ENCODE results near the gene RAD51B. TPM values are rescaled to one million over a fixed set of nuclear protein-coding genes. Genes with fewer than 3 reads are reported as not detected.
A peak's percentile ranks its signal among the peaks of the same experiment; 100 is the strongest.

The RAD51B gene
- total RNA-seq, 2 donors from 2014 or later: 31.1 to 67.3 TPM

DNA sequence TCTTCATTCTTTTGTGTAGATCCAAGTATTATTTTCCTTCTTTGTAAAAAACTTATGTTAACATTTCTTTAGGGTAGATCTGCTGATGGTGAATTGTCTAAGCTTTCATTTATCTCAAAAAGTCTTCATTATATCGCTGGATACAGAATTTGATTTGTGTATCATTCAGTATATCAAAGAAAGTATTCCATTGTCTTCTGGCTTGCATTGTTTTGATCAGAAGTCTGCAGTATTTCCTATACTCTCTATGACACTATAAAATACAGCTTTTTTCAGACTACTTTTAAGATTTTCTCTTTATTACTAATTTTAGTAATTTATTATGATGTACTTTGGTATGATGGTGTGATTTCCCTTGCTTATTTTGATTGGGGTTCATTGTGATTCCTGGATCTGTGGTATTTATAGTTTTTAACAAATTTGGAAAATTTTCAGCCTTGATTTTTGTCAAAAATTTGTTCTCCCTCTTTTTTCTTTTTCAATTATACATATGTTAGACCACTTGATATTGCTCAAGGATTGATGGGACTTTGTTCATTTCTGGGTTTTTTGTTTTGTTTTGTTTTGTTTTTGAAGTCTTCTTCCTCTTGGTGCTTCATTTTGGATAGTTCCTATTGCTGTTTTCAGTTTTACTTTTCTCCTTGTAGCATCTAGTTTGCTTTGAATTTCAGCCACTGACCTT, 796.8 kb downstream of the RAD51B start:
- Mint-ChIP-seq H3K36me3 (peaks cover 40% of the 10 kb centered on the region), H3K4me3 (no peak overlapping the region), H3K27me3 (no peaks in the 10 kb centered on the region), H3K9me3 (peaks cover 16% of the 10 kb centered on the region), H3K4me1 (ENCODE audit: low read depth in 2 of 2) (no peaks in the 10 kb centered on the region), H3K27ac (no peak overlapping the region)
- no peak for ATAC-seq
- DNase-seq (ENCODE audit: low spot score): no peak

DNA sequence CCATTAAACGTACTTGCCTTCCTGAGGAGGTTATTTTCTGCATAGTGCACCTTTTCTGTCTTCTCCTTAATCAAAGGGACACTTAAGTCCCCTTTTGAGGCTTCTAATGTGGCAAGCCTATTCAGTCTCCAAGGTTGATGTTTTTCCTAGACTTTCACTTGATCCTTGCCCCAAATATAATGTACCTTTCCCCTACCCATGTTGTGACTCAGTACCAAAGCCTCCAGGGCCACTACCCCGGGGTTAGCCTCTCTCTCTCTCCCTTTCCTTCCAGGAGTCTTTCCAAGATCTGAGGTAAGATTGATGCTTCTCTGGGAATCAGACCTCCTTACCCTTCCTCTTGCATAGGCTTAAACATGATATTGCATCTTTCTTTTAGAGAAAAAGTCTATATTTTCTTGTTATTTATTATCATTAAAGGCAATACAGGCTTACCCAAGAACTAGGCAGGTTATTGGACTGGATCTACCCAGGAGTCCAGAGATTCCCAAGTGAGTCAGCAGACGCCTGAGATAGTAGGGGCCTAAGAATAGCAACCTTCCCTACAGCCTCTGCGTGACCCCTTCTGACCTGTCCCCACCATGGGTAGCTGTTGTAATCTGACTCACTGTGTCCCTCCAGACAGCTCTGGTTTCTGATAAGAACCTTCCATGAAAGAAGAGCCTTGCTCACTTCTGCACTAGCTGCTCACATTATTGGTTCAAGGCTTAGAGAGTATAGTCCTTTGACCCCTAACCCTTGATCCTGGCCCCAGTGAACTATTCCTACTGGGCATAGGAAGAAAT, 800.4 kb downstream of the RAD51B start:
- Mint-ChIP-seq H3K27me3 (no peaks in the 10 kb centered on the region), H3K27ac (no peak overlapping the region), H3K36me3 (peaks cover 24% of the 10 kb centered on the region), H3K4me3 (no peak overlapping the region), H3K9me3 (peaks cover 16% of the 10 kb centered on the region), H3K4me1 (ENCODE audit: low read depth in 2 of 2) (no peaks in the 10 kb centered on the region)
- ATAC-seq (no peak), DNase-seq (ENCODE audit: low spot score) (no peak)

DNA sequence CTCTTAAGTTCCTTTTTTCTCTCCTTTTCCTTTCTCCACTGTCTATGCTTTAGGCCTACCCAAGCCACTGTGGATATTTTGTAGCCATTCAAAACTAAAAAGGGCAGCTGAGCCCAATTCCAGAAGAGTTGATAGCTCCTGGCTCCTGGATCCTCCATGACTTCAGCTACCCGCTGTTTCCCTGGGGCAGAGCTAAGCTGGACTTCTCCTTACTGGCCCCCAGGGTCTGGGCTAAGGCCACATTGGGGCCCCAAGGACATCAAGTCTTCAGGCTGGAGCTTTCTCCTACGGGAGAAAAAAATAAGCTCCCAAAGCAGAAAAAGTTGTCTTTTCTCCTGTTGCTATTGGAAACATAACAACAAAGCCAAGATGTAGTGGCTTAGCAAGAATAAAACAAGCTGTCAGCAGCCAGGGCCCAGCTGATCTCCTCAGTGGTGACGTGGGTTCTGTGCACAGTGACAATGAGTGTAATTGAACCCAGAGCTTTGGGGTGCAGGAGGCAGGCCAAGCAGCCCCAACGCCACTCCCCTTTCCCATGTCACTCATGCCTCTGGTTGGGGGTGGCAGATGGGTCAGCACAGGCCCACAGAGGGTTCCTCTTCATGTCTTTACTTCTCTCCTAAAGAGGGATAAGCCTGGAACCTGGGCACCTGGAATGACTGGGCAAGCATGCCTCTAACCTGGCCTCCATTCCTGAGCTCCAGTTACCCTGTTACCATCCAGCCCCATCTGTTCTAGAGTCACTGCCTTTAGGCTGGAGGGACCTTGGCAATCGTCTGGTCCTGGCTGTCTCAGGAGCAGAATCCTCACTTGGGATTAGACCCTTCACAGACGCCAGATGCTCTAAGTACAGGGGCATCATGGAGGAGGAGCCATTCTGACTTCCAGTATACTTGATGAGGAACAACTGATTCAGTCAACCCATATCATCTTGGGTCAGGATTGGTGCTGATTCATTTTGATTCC, 802.1 kb downstream of the RAD51B start:
- Mint-ChIP-seq H3K4me1 (ENCODE audit: low read depth in 2 of 2) (peaks cover 0 to 3% of the 10 kb centered on the region in 2 donors), H3K9me3 (peaks cover 8% of the 10 kb centered on the region), H3K4me3 (no peak overlapping the region), H3K27ac (no peak overlapping the region), H3K36me3 (peaks cover 13% of the 10 kb centered on the region), H3K27me3 (peaks cover 0 to 2% of the 10 kb centered on the region in 2 donors)
- DNase-seq (ENCODE audit: low spot score): no peak
- no peak for ATAC-seq

GRCh38 chr14:68622856-68623255, 803.3 kb downstream of the RAD51B start:
- H3K36me3 Mint-ChIP-seq: peaks cover 7% of the 10 kb centered on the region
- H3K9me3 Mint-ChIP-seq: peaks cover 4% of the 10 kb centered on the region
- H3K4me3 Mint-ChIP-seq: no peak overlapping the region
- peaks cover 0 to 8% of the 10 kb centered on the region in 2 donors for H3K4me1 Mint-ChIP-seq (ENCODE audit: low read depth in 2 of 2)
- DNase-seq (ENCODE audit: low spot score): no peak
- peaks cover 0 to 2% of the 10 kb centered on the region in 2 donors for H3K27me3 Mint-ChIP-seq
- no peak for ATAC-seq
- H3K27ac Mint-ChIP-seq: no peak overlapping the region

DNA sequence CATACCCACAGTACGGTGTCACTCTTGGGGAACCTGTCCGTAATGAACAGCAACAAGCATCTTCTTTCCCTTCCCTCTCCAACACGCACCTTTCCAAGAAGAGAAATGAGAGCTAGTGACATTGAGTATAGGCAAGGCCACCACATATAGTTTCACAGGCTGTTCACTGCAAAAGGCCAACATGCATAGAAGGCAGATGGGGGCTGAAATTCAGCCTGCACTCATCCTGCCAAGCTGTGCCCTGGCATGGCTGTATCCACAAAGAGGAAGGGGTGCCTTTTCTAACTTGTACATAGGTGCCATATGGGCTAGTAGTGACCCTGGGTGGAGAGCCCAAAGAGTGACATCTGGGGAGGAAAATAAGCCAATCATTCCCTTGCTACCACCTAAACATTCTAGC, 803.7 kb downstream of the RAD51B start:
- Mint-ChIP-seq H3K27ac (no peak overlapping the region), H3K36me3 (peaks cover 4% of the 10 kb centered on the region), H3K4me3 (no peak overlapping the region), H3K9me3 (peaks cover 3% of the 10 kb centered on the region), H3K27me3 (peaks cover 0 to 2% of the 10 kb centered on the region in 2 donors), H3K4me1 (ENCODE audit: low read depth in 2 of 2) (peaks cover 0 to 10% of the 10 kb centered on the region in 2 donors)
- no peak for DNase-seq (ENCODE audit: low spot score)
- ATAC-seq: no peak

DNA sequence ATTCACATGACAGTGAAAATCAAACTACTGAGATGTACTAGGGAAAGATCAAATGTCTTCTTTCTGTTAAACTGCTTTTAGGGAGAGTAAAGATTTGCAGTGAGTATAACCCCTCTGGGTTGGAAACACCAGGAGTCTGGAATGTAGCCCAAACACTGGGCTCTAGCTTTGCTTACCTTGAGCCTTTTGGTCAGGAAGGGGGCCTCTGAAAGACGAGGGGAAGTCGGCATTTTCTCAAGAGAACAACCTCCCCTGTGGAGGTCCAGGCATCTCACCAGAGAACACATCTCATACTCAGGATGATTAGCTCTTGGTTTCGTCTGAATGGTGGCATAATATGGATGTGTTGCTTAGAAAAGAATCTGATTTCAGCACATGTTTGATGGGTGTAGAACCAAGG, 804.2 kb downstream of the RAD51B start:
- Mint-ChIP-seq H3K4me3 (no peak overlapping the region), H3K27me3 (peaks cover 0 to 2% of the 10 kb centered on the region in 2 donors), H3K9me3 (no peaks in the 10 kb centered on the region), H3K36me3 (no peaks in the 10 kb centered on the region), H3K27ac (no peak overlapping the region), H3K4me1 (ENCODE audit: low read depth in 2 of 2) (peaks cover under 1 to 13% of the 10 kb centered on the region in 2 donors)
- ATAC-seq (no peak), DNase-seq (ENCODE audit: low spot score) (no peak)

- DNase-seq (ENCODE audit: low spot score) (no peak), ATAC-seq (no peak)
- H3K9me3 Mint-ChIP-seq: no peaks in the 10 kb centered on the region
- H3K4me1 Mint-ChIP-seq (ENCODE audit: low read depth in 2 of 2): peaks cover 5 to 16% of the 10 kb centered on the region in 2 donors
- no peaks in the 10 kb centered on the region for H3K36me3 Mint-ChIP-seq
- H3K4me3 Mint-ChIP-seq: no peak overlapping the region
- H3K27ac Mint-ChIP-seq: no peak overlapping the region
- peaks cover 0 to 2% of the 10 kb centered on the region in 2 donors for H3K27me3 Mint-ChIP-seq
Measured at GRCh38 chr14:68624541-68625220, 805.1 kb downstream of the RAD51B start.

DNA sequence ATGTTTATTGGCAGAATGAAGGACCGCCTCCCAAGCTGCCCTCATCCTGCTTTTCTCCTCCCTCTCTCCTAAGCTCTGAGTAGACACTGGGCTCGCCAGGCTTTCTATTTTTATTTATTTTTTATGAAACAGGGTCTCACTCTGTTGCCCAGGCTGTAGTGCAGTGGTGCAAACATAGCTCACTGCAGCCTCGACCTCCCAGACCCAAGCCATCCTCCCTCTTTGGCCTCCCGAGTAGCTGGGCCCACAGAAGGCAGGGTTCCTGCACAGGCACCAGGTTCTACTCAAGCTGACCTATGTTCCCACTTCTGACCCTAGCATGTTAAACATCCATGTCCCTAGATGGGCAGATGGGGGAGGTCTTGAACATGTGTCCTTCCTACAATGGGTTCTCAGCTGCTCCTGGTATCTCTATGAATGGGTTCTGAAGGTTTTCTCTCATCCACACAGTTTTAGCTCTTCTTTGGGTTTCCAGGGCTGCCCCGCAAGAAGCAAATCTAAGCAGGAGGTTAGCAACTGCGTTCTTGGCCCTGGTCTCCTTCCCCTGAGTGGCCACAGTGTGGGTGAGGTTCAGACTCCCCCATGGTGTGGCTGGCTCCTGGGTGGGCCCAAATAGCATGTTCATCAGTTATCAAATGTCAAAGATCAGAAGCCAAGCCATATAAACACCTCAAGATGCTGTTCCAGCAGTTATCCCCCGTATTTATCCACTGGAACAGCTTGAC, 805.9 kb downstream of the RAD51B start:
- peaks cover 0 to 2% of the 10 kb centered on the region in 2 donors for H3K27me3 Mint-ChIP-seq
- H3K9me3 Mint-ChIP-seq: no peaks in the 10 kb centered on the region
- no peak overlapping the region for H3K27ac Mint-ChIP-seq
- no peak overlapping the region for H3K4me3 Mint-ChIP-seq
- peaks cover 5 to 16% of the 10 kb centered on the region in 2 donors for H3K4me1 Mint-ChIP-seq (ENCODE audit: low read depth in 2 of 2)
- ATAC-seq: no peak
- no peaks in the 10 kb centered on the region for H3K36me3 Mint-ChIP-seq
- no peak for DNase-seq (ENCODE audit: low spot score)

DNA sequence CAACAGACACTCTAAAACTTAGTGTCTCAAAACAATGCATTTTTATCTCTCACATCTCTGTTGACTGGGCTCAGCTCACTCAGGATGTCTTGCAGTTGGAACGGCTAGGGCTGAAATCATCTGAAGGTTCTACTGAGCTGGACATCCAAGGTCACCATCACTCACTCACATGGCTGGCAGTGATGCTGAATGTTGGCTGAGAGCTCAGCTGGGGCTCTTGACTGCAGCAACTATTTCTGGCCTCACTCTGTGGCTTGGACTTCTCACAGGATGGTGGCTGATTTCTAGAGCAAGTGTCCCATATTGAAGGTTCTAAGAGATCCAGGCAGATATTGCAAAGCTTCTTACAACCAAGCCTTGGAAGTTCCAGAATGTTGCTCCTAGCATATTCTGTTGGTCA, 806.8 kb downstream of the RAD51B start:
- peaks cover 5 to 16% of the 10 kb centered on the region in 2 donors for H3K4me1 Mint-ChIP-seq (ENCODE audit: low read depth in 2 of 2)
- DNase-seq (ENCODE audit: low spot score): no peak
- ATAC-seq: no peak
- no peaks in the 10 kb centered on the region for H3K9me3 Mint-ChIP-seq
- no peak overlapping the region for H3K27ac Mint-ChIP-seq
- no peak overlapping the region for H3K4me3 Mint-ChIP-seq
- peaks cover 0 to 2% of the 10 kb centered on the region in 2 donors for H3K27me3 Mint-ChIP-seq
- H3K36me3 Mint-ChIP-seq: no peaks in the 10 kb centered on the region

DNA sequence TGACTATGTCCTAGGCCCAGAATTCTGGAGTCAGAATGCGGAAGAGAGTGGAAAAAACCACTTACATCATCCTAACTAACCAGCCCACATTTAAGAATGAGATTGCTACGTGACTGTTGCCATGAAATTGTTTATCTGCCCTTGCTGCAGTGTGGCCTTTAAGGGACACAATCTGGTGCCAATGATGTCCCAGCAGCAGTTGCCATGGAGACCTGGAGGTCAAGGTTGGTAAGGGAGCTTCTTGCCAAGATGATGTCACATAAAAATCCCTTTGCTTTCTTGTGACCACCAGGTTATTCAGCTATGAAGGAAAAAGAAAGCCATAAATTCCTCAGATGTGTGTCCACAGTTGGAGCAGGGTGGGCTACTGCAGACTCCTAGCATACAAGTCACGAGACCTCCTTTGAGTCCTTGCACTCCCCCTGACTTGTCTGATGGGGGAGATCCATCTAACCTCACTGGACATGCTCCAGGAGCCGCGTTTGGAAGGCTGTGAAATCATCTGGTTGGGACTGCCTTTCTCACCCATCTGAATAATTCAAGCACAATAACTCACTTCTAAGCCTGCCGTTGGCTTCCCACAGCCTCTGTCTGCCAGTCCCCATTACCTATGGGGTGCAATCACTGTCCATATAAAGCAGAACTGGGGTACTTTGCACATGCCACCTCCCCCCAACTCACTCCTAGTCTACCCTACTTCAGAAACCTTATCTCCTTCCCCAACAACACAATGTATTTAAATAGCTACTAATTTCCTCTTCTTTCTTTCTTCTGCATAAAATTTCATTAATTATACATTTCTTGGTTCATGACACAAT, 807.7 kb downstream of the RAD51B start:
- H3K4me3 Mint-ChIP-seq: no peak overlapping the region
- no peak for ATAC-seq

GRCh38 chr14:68627868-68628604, 808.5 kb downstream of the RAD51B start:
- H3K4me3 Mint-ChIP-seq: peak overlapping the region; percentile 55
- H3K4me1 Mint-ChIP-seq (ENCODE audit: low read depth in 2 of 2): peaks cover 5 to 16% of the 10 kb centered on the region in 2 donors
- H3K9me3 Mint-ChIP-seq: no peaks in the 10 kb centered on the region
- DNase-seq (ENCODE audit: low spot score): no peak
- H3K27me3 Mint-ChIP-seq: peaks cover 0 to 2% of the 10 kb centered on the region in 2 donors
- ATAC-seq: peak; percentile 42 to 71
- no peaks in the 10 kb centered on the region for H3K36me3 Mint-ChIP-seq
- peak overlapping the region in 1 of 2 donors; percentile 81 for H3K27ac Mint-ChIP-seq

More for the DNA sequence above, 807.7 kb downstream of the RAD51B start:
- peaks cover 0 to 2% of the 10 kb centered on the region in 2 donors for H3K27me3 Mint-ChIP-seq
- H3K4me1 Mint-ChIP-seq (ENCODE audit: low read depth in 2 of 2): peaks cover 5 to 16% of the 10 kb centered on the region in 2 donors
- H3K27ac Mint-ChIP-seq: no peak overlapping the region
- DNase-seq (ENCODE audit: low spot score): no peak
- no peaks in the 10 kb centered on the region for H3K36me3 Mint-ChIP-seq
- no peaks in the 10 kb centered on the region for H3K9me3 Mint-ChIP-seq
